Astrocyte (in vitro differentiated cells and primary cell): Measurements from ENCODE around the gene CROCC2.

Experiments
- EZH2 ChIP-seq: IDR thresholded peaks from 2 replicates; pipeline ENCODE4 v1.6.1; 2012; ENCODE audit warnings: mild to moderate bottlenecking, low read length, inconsistent platforms; ENCODE audit not compliant: insufficient read depth
- TF ChIP-seq, protein P1 (sequence below): IDR thresholded peaks from 2 replicates; pipeline ENCODE4 v1.5.1; 2011; ENCODE audit warnings: low read depth, mild to moderate bottlenecking, inconsistent platforms, low read length, moderate library complexity; ENCODE audit not compliant: insufficient read depth

DNA sequence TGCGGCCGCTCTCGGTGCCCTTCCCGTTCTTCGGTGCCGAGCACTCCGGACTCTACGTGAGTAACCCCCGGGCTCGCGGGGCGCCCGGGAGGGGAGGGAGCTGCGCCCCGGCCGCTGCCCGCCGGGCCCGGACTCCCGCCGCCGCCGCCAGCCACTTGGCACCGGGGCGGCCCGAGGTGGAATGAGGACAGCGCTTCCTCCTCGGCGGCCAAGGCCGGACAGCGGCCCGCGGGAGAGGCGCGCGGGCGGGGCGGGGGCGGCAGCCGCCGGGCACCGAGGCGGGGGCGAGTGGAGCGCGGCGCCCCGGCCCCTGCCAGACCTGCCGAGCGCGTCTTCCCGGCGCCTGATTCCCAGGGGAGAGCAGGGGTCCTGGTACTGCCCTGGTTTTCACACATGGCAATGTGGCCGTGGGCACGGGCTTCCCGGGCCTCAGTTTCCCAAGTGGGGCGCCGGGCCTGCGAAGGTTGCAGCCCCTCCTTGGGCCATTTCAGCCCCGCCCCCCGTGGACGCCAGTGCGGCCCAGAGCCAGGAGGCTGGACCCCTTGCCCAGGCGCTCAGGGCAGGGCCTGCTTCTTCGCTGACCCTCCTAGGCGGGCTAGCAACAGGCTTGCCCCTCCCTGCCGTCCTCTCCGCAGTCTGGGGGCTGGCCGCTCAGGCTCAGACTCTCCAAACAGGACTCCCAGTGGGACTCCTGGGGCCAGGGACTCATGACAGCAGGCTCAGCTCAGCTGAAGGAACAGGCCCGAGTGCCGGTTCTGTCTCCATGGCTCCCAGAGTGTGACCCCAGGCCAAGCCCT is 93.1 kb downstream of the CROCC2 start:
- TF ChIP-seq, protein P1, sequence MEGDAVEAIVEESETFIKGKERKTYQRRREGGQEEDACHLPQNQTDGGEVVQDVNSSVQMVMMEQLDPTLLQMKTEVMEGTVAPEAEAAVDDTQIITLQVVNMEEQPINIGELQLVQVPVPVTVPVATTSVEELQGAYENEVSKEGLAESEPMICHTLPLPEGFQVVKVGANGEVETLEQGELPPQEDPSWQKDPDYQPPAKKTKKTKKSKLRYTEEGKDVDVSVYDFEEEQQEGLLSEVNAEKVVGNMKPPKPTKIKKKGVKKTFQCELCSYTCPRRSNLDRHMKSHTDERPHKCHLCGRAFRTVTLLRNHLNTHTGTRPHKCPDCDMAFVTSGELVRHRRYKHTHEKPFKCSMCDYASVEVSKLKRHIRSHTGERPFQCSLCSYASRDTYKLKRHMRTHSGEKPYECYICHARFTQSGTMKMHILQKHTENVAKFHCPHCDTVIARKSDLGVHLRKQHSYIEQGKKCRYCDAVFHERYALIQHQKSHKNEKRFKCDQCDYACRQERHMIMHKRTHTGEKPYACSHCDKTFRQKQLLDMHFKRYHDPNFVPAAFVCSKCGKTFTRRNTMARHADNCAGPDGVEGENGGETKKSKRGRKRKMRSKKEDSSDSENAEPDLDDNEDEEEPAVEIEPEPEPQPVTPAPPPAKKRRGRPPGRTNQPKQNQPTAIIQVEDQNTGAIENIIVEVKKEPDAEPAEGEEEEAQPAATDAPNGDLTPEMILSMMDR, result no peak
- no peak for TF ChIP-seq EZH2
